ENCODE data around the gene MADD.

DNA sequence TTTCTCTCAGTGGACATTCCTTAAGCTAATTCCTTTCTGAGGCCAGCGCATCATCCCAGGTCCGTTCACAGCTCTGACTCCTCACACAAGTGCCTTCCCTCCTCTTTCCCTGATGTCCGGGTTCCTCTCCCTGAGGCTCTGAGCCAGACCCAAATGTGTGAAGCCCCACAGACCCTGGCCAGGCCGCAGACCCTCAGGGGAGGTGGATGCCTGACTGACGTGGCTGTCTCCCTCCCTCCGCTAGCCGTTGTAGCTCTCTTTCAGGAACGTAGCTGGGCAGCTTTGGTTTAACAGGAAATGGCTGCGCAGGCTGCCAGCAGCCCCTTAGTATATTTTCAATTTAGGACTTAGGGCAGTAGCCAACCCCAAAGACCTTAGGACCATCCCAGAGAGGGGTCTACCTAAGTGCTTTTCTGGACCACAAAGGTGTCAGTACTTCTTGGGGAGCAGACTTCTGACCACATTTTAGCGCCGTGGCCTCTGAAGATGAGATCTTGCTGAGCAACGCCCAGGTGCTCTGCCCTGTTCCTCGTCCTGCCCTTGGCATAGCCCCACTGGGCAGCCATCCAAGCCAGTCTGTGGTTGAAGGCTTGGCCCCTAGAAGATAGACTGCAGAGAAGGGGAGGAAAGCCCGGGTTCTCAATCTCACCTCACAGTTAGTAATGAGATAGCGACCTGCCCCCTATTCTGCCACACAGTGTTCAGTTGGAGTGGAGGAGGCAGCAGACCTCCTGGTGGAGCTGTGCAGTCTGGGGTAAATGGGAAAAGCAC lies 55.5 kb downstream of the MADD start:
- TF ChIP-seq REST (IDR thresholded peaks at IDR 0.05; ENCODE audit: insufficient read depth in 1 of 2, low read depth in 2 of 2, low read length in 2 of 2) (no peak), POLR2AphosphoS5 (IDR thresholded peaks at IDR 0.05; ENCODE audit: low read depth, low read length) (no peak), SIN3A (IDR thresholded peaks at IDR 0.05; ENCODE audit: borderline replicate concordance, insufficient read depth, low read length) (no peak)
